LNCAP (cell line): ENCODE results near the gene PDE1C.

Experiments used
- TF ChIP-seq, protein P1 (sequence below): fragments of 450-650 bp; IDR thresholded peaks from 2 replicates; pipeline ENCODE4 v1.5.1; 2017; ENCODE audit warnings: mild to moderate bottlenecking

The PDE1C gene

GRCh38 chr7:31796375-31796774 lies 273.8 kb downstream of the PDE1C start:
- TF ChIP-seq, protein P1, sequence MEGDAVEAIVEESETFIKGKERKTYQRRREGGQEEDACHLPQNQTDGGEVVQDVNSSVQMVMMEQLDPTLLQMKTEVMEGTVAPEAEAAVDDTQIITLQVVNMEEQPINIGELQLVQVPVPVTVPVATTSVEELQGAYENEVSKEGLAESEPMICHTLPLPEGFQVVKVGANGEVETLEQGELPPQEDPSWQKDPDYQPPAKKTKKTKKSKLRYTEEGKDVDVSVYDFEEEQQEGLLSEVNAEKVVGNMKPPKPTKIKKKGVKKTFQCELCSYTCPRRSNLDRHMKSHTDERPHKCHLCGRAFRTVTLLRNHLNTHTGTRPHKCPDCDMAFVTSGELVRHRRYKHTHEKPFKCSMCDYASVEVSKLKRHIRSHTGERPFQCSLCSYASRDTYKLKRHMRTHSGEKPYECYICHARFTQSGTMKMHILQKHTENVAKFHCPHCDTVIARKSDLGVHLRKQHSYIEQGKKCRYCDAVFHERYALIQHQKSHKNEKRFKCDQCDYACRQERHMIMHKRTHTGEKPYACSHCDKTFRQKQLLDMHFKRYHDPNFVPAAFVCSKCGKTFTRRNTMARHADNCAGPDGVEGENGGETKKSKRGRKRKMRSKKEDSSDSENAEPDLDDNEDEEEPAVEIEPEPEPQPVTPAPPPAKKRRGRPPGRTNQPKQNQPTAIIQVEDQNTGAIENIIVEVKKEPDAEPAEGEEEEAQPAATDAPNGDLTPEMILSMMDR = no peak

- TF ChIP-seq, protein P1 = no peak
Observed at GRCh38 chr7:31794851-31795344, 275.3 kb downstream of the PDE1C start.

GRCh38 chr7:31791881-31792280 lies 278.3 kb downstream of the PDE1C start:
- TF ChIP-seq, protein P1 = no peak

DNA sequence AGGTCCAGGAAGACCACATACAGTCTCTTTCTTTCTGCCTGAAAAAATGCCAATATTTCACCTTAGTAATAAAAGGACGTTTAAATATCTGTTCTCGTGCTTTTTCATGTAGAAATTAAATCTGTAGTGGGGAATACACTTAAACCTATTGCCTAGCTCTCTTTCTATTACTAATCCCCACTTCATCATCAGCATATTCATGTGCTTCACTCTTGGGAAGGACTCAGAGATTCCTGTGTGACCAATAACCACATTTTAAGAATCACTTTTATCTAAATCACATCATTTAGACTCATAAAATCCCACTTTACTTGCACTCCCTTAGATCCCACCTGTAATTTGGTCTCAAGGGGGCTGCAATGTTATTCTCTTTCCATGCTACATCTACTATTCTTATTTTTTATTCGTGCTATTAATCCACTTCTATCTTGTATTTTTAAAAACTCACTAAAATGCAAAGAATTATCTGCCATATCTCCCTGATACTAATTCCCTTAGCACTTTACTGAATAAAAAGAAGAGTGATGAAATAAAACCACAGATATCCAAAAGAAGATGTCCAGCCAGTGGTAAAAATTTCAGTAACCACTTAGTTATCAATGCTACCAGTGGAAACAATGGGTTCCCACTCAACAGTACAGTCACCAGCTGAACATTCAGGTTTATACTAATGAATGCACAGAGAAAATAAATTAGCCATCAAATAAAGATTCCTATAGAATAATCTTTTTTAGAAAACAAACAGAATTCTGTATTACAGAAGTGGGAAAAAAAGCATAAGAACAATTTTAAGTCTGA lies 281.1 kb downstream of the PDE1C start:
- TF ChIP-seq, protein P1 = no peak

DNA sequence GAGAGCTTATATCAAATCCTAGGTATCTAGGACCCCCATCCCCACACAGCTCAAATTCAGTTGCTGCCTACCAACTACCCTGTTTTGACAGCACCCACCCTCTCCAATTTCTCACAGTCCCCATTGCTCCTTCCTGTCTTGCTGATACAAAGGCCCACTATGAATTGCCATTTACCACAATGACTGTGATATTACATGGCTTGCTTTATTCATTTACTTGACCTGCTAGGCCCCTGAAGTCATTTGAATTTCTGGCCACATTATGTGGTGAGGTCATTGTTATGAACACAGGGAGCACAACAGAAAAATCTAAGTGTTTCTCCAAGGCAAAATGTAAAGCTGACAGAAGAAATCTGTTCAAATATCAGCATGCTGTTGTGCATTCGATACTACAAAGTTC lies 281.8 kb downstream of the PDE1C start:
- TF ChIP-seq, protein P1 = no peak

DNA sequence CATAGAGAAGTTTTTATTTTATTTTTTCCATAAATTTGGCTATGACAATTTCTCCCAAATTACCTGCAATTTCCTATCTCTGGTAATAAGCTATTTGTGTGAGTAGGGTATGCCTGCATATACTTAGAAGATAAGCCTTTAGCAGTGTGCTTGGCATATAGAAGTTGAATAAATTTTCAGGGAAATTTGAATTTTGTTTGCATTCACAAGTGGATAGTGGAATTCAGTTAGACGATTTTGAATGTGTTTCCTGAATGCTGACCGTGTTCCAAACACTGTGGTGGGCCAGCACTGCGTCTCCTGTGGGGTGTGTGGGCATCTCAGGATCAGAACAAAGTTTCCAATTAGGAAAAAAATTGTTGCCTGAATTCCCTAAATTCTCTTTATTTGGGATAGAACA lies 283.9 kb downstream of the PDE1C start:
- TF ChIP-seq, protein P1 = no peak

DNA sequence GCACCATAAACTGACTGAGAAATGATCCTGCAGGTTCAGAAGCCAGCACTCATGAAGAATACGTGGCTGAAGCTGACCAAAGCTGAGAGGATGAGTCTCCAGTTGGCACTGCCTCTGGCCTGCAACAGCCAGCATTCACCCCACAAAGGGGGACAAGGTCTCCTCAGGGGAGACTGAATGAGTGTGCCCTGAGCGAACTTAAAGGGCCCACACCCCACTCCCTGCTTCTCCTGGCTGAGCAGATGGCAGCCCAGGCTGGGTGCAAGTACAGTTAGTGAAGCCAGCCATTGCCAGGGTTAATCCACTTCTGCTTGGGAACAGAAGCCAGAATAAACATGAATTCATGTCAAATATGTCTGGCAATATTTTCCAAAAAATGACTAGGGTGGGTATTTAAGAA lies 285.1 kb downstream of the PDE1C start:
- TF ChIP-seq, protein P1 = no peak
